Neural progenitor cell (in vitro differentiated cells): ENCODE data around the gene PGP. TPM values are rescaled to one million over a fixed set of nuclear protein-coding genes. Genes with fewer than 3 reads are reported as not detected.

Experiments
- DNase-seq: peaks from one replicate; pipeline ENCODE4 v3.0.0-alpha.2; 2016; ENCODE audit warnings: low spot score
- H2AFZ ChIP-seq: fragments of 200-600 bp; sonication (generic); replicated peaks from 2 replicates; pipeline ENCODE4 v1.6.1; 2016; ENCODE audit warnings: antibody characterized with exemption
- H3F3A ChIP-seq: fragments of 200-600 bp; sonication (generic); 2 replicates; pipeline ENCODE4 v1.6.1; 2016; ENCODE audit warnings: antibody characterized with exemption, low read depth
- H3K27ac ChIP-seq: fragments of 200-600 bp; sonication (generic); 2 replicates; pipeline ENCODE4 v1.5.1; 2016; ENCODE audit warnings: mild to moderate bottlenecking
- H3K27me3 ChIP-seq: fragments of 200-600 bp; sonication (generic); 2 replicates; pipeline ENCODE4 v1.6.1; 2016; ENCODE audit warnings: mild to moderate bottlenecking, moderate library complexity
- H3K36me3 ChIP-seq: fragments of 200-600 bp; sonication (generic); 2 replicates; pipeline ENCODE4 v1.5.1; 2016
- H3K4me1 ChIP-seq: fragments of 200-600 bp; sonication (generic); 2 replicates; pipeline ENCODE4 v1.6.1; 2016; ENCODE audit warnings: mixed run types
- H3K4me2 ChIP-seq: fragments of 200-600 bp; sonication (generic); 2 replicates; pipeline ENCODE4 v1.6.1; 2016
- H3K4me3 ChIP-seq: fragments of 200-600 bp; sonication (generic); 2 replicates; pipeline ENCODE4 v1.5.1; 2016
- H3K79me2 ChIP-seq: fragments of 200-600 bp; sonication (generic); 2 replicates; pipeline ENCODE4 v1.6.1; 2016; ENCODE audit warnings: low read depth
- H3K9ac ChIP-seq: fragments of 200-600 bp; sonication (generic); 2 replicates; pipeline ENCODE4 v1.6.1; 2016
- H3K9me3 ChIP-seq: fragments of 200-600 bp; sonication (generic); 2 replicates; pipeline ENCODE4 v1.5.1; 2016; ENCODE audit warnings: low read depth
- H4K20me1 ChIP-seq: fragments of 200-600 bp; sonication (generic); 2 replicates; pipeline ENCODE4 v1.6.1; 2016; ENCODE audit warnings: low read depth
- H3K27ac Mint-ChIP-seq: 3 replicates; pipeline ENCODE4 v1.8.0; 2021; ENCODE audit warnings: mixed read lengths
- H3K27me3 Mint-ChIP-seq: 2 replicates; pipeline ENCODE4 v1.8.0; 2022; ENCODE audit warnings: low read depth, mild to moderate bottlenecking, inconsistent platforms, moderate library complexity, mixed read lengths; ENCODE audit not compliant: insufficient read depth
- H3K36me3 Mint-ChIP-seq: 3 replicates; pipeline ENCODE4 v1.8.0; 2021; ENCODE audit warnings: mixed read lengths
- H3K4me1 Mint-ChIP-seq: 3 replicates; pipeline ENCODE4 v1.8.0; 2021; ENCODE audit warnings: mixed read lengths
- H3K4me3 Mint-ChIP-seq: 3 replicates; pipeline ENCODE4 v1.8.0; 2021; ENCODE audit warnings: mild to moderate bottlenecking, moderate library complexity, mixed read lengths
- H3K9me3 Mint-ChIP-seq: 3 replicates; pipeline ENCODE4 v1.8.0; 2020; ENCODE audit warnings: mixed read lengths
- EZH2 ChIP-seq: fragments of 200-600 bp; sonication (generic); IDR thresholded peaks from 2 replicates; pipeline ENCODE4 v1.6.1; 2017; ENCODE audit warnings: antibody characterized with exemption, mild to moderate bottlenecking, moderate library complexity
- EZH2phosphoT487 ChIP-seq: fragments of 200-600 bp; sonication (generic); IDR thresholded peaks from 2 replicates; pipeline ENCODE4 v1.6.1; 2017; ENCODE audit warnings: antibody characterized with exemption
- total RNA-seq: library from RNA; depleted of rRNA; stranded (reverse); fragments of >200 nt; gene quantifications from 2 replicates; pipeline ENCODE4 v1.2.3, GENCODE V29; 2015; ENCODE audit warnings: low replicate concordance
- TF ChIP-seq, protein P1 (sequence below): fragments of 200-600 bp; sonication (generic); IDR thresholded peaks from 2 replicates; pipeline ENCODE4 v1.5.1; 2017; ENCODE audit warnings: antibody characterized with exemption, mild to moderate bottlenecking

The PGP gene
- total RNA-seq, 1 donor from 2014 or later, result 13.3 TPM

DNA sequence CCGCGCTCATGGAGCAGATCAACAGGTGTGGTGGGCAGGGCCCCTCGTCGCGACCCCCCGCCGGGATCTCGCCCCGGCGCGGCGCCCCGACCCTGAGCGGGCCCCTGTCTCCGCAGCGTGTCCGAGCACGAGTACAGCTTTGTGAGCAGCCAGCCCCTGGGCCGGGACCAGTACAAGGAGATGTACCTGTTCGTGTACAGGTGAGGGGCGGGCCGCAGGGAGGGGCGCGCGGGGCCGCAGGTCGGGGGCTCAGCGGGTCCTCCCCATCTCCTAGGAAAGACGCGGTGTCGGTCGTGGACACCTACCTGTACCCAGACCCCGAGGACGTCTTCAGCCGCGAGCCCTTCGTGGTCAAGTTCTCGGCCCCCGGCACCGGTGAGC is 22.5 kb upstream of the PGP start:
- peaks cover 26% of the 10 kb centered on the region for H3K4me1 ChIP-seq
- Mint-ChIP-seq H3K27ac (no peak overlapping the region), H3K4me3 (no peak overlapping the region), H3K36me3 (peaks cover 5% of the 10 kb centered on the region), H3K9me3 (no peaks in the 10 kb centered on the region), H3K4me1 (no peaks in the 10 kb centered on the region), H3K27me3 (peaks cover 7% of the 10 kb centered on the region)
- TF ChIP-seq EZH2phosphoT487, result peak; percentile 87
- peak; percentile 97 for TF ChIP-seq EZH2
- TF ChIP-seq, protein P1, sequence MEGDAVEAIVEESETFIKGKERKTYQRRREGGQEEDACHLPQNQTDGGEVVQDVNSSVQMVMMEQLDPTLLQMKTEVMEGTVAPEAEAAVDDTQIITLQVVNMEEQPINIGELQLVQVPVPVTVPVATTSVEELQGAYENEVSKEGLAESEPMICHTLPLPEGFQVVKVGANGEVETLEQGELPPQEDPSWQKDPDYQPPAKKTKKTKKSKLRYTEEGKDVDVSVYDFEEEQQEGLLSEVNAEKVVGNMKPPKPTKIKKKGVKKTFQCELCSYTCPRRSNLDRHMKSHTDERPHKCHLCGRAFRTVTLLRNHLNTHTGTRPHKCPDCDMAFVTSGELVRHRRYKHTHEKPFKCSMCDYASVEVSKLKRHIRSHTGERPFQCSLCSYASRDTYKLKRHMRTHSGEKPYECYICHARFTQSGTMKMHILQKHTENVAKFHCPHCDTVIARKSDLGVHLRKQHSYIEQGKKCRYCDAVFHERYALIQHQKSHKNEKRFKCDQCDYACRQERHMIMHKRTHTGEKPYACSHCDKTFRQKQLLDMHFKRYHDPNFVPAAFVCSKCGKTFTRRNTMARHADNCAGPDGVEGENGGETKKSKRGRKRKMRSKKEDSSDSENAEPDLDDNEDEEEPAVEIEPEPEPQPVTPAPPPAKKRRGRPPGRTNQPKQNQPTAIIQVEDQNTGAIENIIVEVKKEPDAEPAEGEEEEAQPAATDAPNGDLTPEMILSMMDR, result no peak
- no peak overlapping the region for H3K27ac ChIP-seq
- H3K27me3 ChIP-seq, result peaks cover 31% of the 10 kb centered on the region
- no peak overlapping the region for H2AFZ ChIP-seq
- no peaks in the 10 kb centered on the region for H3K36me3 ChIP-seq
- no peak overlapping the region for H3K9ac ChIP-seq
- H4K20me1 ChIP-seq, result peaks cover 49% of the 10 kb centered on the region
- H3K79me2 ChIP-seq, result no peaks in the 10 kb centered on the region
- H3K4me2 ChIP-seq, result peak overlapping the region; percentile 82
- no peaks in the 10 kb centered on the region for H3K9me3 ChIP-seq
- H3K4me3 ChIP-seq, result peak overlapping the region; percentile 44
- DNase-seq, result no peak
- H3F3A ChIP-seq, result peaks cover 41% of the 10 kb centered on the region

DNA sequence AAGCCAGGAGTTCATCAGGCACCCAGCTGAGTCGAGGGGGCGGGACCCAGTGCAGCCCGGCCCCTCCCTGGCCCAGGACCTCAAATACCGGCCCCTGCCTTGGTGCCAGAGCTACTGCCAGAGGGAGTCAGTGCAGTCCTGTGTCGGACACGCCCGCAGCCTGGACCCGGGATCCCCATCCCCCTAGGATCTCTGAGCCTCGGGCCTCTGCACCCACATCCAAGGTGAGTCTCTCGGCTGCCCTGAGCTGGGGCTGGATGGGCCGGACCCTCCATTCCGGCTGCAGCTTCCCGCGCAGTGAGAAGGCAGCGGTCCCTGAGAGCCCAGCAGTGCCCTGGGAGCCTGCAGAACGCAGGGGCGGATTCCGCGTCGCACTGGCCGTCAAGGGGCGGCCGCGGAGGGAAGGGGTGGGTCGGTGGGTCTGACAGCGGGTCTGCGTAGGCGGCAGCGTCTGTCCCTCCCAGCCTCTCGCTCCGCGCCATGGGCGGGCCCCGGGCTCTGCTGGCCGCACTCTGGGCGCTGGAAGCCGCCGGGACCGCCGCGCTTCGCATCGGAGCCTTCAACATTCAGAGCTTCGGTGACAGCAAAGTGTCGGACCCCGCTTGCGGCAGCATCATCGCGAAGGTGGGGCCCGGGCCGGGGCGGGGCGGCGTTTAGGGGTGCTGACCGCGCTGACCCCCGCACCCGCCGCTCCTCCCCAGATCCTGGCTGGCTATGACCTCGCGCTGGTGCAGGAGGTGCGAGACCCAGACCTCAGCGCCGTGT is 21.9 kb upstream of the PGP start, which contains the start of gene DNASE1L2:
DNASE1L2 (plus strand) TSS at position 108 of the 765 bp plus-strand sequence; CDS start at position 481, 373 bp downstream.
- H3K4me2 ChIP-seq, result peak within 1 kb of the TSS; percentile 82
- no peak within 1 kb of the TSS for H3K27ac ChIP-seq
- Mint-ChIP-seq H3K27me3 (peaks cover 7% of the 10 kb centered on the region), H3K4me1 (no peaks in the 10 kb centered on the region), H3K9me3 (no peaks in the 10 kb centered on the region), H3K4me3 (peak within 1 kb of the TSS; percentile 55), H3K27ac (no peak within 1 kb of the TSS), H3K36me3 (peaks cover 4% of the 10 kb centered on the region)
- no peak within 1 kb of the TSS for H3K9ac ChIP-seq
- no peaks in the 10 kb centered on the region for H3K79me2 ChIP-seq
- peaks cover 31% of the 10 kb centered on the region for H3K27me3 ChIP-seq
- no peak for TF ChIP-seq EZH2phosphoT487
- TF ChIP-seq, protein P1, result no peak
- TF ChIP-seq EZH2, result no peak
- no peak within 1 kb of the TSS for H2AFZ ChIP-seq
- DNase-seq, result peak; percentile 80
- H3F3A ChIP-seq, result peaks cover 41% of the 10 kb centered on the region
- peaks cover 26% of the 10 kb centered on the region for H3K4me1 ChIP-seq
- no peaks in the 10 kb centered on the region for H3K36me3 ChIP-seq
- H3K4me3 ChIP-seq, result peak within 1 kb of the TSS; percentile 44
- no peaks in the 10 kb centered on the region for H3K9me3 ChIP-seq
- H4K20me1 ChIP-seq, result peaks cover 49% of the 10 kb centered on the region

DNA sequence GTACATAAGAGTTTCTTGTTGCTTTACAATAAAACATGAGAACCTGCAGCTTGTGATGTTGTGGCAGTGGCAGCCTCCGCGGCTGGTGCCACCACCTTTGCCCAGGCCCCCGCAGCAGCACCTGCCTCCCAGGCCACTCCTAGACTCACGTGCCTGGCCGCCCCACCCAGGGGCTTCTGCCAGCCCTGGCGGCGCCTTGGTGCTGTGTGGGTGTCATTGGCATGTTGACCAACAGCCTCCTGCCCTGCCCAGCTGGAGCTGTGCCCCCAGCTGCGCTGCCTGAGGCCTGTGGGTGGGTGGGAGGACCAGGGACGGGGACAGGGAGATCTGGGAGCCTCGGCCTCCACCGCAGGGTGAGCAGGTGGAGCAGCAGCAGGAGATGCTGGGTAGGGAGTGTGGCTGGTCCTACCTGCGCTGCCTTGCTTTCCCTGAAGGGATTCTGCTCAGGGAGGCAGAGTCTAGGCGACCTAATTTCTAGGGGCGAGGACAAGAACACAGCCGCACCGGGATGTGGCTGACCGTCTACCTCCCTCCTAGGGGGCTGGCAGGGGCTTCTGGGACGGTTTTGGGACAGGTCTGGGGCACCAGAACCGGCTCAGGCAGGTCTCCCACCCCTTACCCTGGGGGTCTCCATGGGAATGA is 21.2 kb upstream of the PGP start:
- TF ChIP-seq, protein P1, result no peak
- TF ChIP-seq EZH2 (no peak), EZH2phosphoT487 (no peak)
- peak overlapping the region; percentile 55 for H3K4me3 Mint-ChIP-seq
- no peak overlapping the region for H2AFZ ChIP-seq

More for the DNA sequence above, 21.2 kb upstream of the PGP start:
- H3K27me3 ChIP-seq, result peaks cover 31% of the 10 kb centered on the region
- H3K27me3 Mint-ChIP-seq, result peaks cover 7% of the 10 kb centered on the region
- peaks cover 41% of the 10 kb centered on the region for H3F3A ChIP-seq
- H3K4me1 ChIP-seq, result peaks cover 26% of the 10 kb centered on the region
- no peaks in the 10 kb centered on the region for H3K79me2 ChIP-seq
- no peak overlapping the region for H3K27ac ChIP-seq
- H3K9me3 ChIP-seq, result no peaks in the 10 kb centered on the region
- no peaks in the 10 kb centered on the region for H3K36me3 ChIP-seq
- no peaks in the 10 kb centered on the region for H3K9me3 Mint-ChIP-seq
- H3K27ac Mint-ChIP-seq, result no peak overlapping the region
- H3K36me3 Mint-ChIP-seq, result peaks cover 4% of the 10 kb centered on the region
- no peak overlapping the region for H3K4me3 ChIP-seq
- H4K20me1 ChIP-seq, result peaks cover 49% of the 10 kb centered on the region
- H3K4me1 Mint-ChIP-seq, result no peaks in the 10 kb centered on the region
- no peak for DNase-seq
- no peak overlapping the region for H3K9ac ChIP-seq
- peak overlapping the region; percentile 82 for H3K4me2 ChIP-seq
